Mucosa of descending colon (tissue), 3 donors: ENCODE results near the gene ITIH1. TPM values are rescaled to one million over a fixed set of nuclear protein-coding genes. Genes with fewer than 3 reads are reported as not detected.

Experiments used
- ATAC-seq: fragments of 200-7000 bp; cut with Tn5 transposase; one replicate; pipeline ENCODE4 v1.9.1; 2020; ENCODE audit warnings: mild to moderate bottlenecking, moderate library complexity
- DNase-seq, 3 donors: peaks; one replicate each; pipeline ENCODE4 v3.0.0-alpha.2; 2020
- H3K36me3 ChIP-seq: fragments of 200-600 bp; one replicate; pipeline ENCODE4 v1.8.0; 2021; ENCODE audit warnings: low read depth, mild to moderate bottlenecking
- H3K4me1 ChIP-seq: fragments of 200-600 bp; one replicate; pipeline ENCODE4 v1.8.0; 2021; ENCODE audit warnings: low read depth, mild to moderate bottlenecking
- H3K4me3 ChIP-seq: fragments of 200-600 bp; one replicate; pipeline ENCODE4 v1.8.0; 2021; ENCODE audit warnings: mild to moderate bottlenecking
- H3K9me3 ChIP-seq: fragments of 200-600 bp; one replicate; pipeline ENCODE4 v1.8.0; 2021; ENCODE audit warnings: mild to moderate bottlenecking
- CTCF ChIP-seq: fragments of 200-600 bp; IDR thresholded peaks from one replicate; pipeline ENCODE4 v1.8.0; 2022; ENCODE audit warnings: antibody characterized with exemption, mild to moderate bottlenecking
- intact Hi-C, 2 donors: fragments of 100-400 bp; cut with DNase I in 1 of 2; cut with micrococcal nuclease in 1 of 2; formaldehyde crosslinking; loops; one replicate each; pipeline versions ENCODE4 v1.11.0 to v1.11.1; 2022; cut with DNase I, micrococcal nuclease
- total RNA-seq, 3 donors: library from RNA; stranded (reverse); fragmentation: NEBNext Ultra II Directional in 2 of 3; extraction: Animal tissue kit (Norgen Biotek cat#: 25700) in 2 of 3; gene quantifications; one replicate each; pipeline versions ENCODE4 v1.2.1 to v1.2.4, GENCODE V29; 2021 to 2023
- donor health status: DM: no; HTN: no; CAD: no; lungs with moderate emphysema.
- donor health status: DM: no; HTN: no; CAD: no.
- donor health status: DM: no; HTN: yes; CAD: no.

Gene ITIH1
- total RNA-seq, 3 donors from 2014 or later = not detected

- no peak for TF ChIP-seq CTCF
- ATAC-seq (no peak), DNase-seq (peak in 1 of 3 donors; percentile 32)
- intact Hi-C loops = no loop called here
- no peaks in the 10 kb centered on the region for H3K9me3 ChIP-seq
- H3K4me3 ChIP-seq = no peak overlapping the region
- no peaks in the 10 kb centered on the region for H3K36me3 ChIP-seq
- no peaks in the 10 kb centered on the region for H3K4me1 ChIP-seq
These were observed 12.9 kb downstream of the ITIH1 start for GRCh38 chr3:52790337-52790736.

GRCh38 chr3:52790741-52791140, 13.3 kb downstream of the ITIH1 start:
- Histone ChIP-seq H3K9me3 (no peaks in the 10 kb centered on the region), H3K36me3 (no peaks in the 10 kb centered on the region), H3K4me3 (no peak overlapping the region), H3K4me1 (no peaks in the 10 kb centered on the region)
- TF ChIP-seq CTCF = no peak
- intact Hi-C loops = no loop called here
- peak in 1 of 3 donors; percentile 19 for DNase-seq
- no peak for ATAC-seq

GRCh38 chr3:52791366-52791765, 14.0 kb downstream of the ITIH1 start:
- Histone ChIP-seq H3K9me3 (no peaks in the 10 kb centered on the region), H3K4me1 (no peaks in the 10 kb centered on the region), H3K4me3 (no peak overlapping the region), H3K36me3 (no peaks in the 10 kb centered on the region)
- no peak for TF ChIP-seq CTCF
- DNase-seq (peak in 1 of 3 donors; percentile 37), ATAC-seq (no peak)
- intact Hi-C loops = no loop called here

- DNase-seq (peak in 1 of 3 donors; percentile 9), ATAC-seq (no peak)
- Histone ChIP-seq H3K36me3 (no peaks in the 10 kb centered on the region), H3K9me3 (no peaks in the 10 kb centered on the region), H3K4me1 (no peaks in the 10 kb centered on the region), H3K4me3 (no peak overlapping the region)
- TF ChIP-seq CTCF = no peak
- intact Hi-C loops = no loop called here
These were observed 14.5 kb downstream of the ITIH1 start for GRCh38 chr3:52791928-52792327.

GRCh38 chr3:52792413-52792812, 15.0 kb downstream of the ITIH1 start:
- Histone ChIP-seq H3K4me1 (no peaks in the 10 kb centered on the region), H3K9me3 (no peaks in the 10 kb centered on the region), H3K4me3 (no peak overlapping the region), H3K36me3 (no peaks in the 10 kb centered on the region)
- no peak for TF ChIP-seq CTCF
- intact Hi-C loops = no loop called here
- ATAC-seq (no peak), DNase-seq (peak in 1 of 3 donors; percentile 24)
